Nephron (organoid): ENCODE data around the gene CDNF.

Experiments
- H3K27ac Mint-ChIP-seq, 3 experiments: 2 replicates each; pipeline ENCODE4 v1.8.0; 2020; ENCODE audit warnings: mixed read lengths in 3 of 3, mild to moderate bottlenecking in 2 of 3, moderate library complexity in 1 of 3
- H3K27me3 Mint-ChIP-seq: 2 replicates; pipeline ENCODE4 v1.8.0; 2021; ENCODE audit warnings: low read depth, mild to moderate bottlenecking, moderate library complexity, mixed read lengths
- H3K36me3 Mint-ChIP-seq: 2 replicates; pipeline ENCODE4 v1.8.0; 2020; ENCODE audit warnings: low read depth, mixed read lengths
- H3K4me1 Mint-ChIP-seq: 2 replicates; pipeline ENCODE4 v1.8.0; 2020; ENCODE audit warnings: mixed read lengths
- H3K4me3 Mint-ChIP-seq, 3 experiments: 2 replicates each; pipeline ENCODE4 v1.8.0; 2020; ENCODE audit warnings: mild to moderate bottlenecking in 3 of 3, mixed read lengths in 3 of 3, moderate library complexity in 2 of 3
- H3K9me3 Mint-ChIP-seq: 2 replicates; pipeline ENCODE4 v1.8.0; 2020; ENCODE audit warnings: mixed read lengths
- TF ChIP-seq, protein P1 (sequence below), 3 experiments: fragments of 200-600 bp; sonication (generic); IDR thresholded peaks; one replicate each; pipeline ENCODE4 v1.5.0; 2021; ENCODE audit warnings: antibody characterized with exemption in 3 of 3; ENCODE audit not compliant: unreplicated experiment in 3 of 3

The CDNF gene

DNA sequence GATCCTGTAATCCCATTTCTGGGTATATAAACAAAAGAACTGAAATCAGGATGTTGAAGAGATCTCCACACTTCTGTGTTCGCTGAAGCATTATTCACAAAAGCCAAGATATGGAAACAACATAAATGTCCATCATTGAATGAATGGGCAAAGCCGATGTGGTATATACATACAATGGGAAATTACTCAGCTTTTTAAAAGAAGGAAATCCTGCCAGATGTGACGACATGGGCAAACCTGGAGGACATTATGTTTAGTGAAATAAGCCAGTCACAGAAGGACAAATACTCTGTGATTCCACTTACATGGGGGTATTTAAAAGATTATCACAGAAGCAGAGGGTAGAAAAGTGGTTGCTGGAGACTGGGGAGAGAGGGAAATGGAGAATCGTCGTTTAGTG, 39.2 kb downstream of the CDNF start:
- H3K36me3 Mint-ChIP-seq = no peaks in the 10 kb centered on the region
- no peak overlapping the region for H3K4me3 Mint-ChIP-seq
- H3K9me3 Mint-ChIP-seq = no peaks in the 10 kb centered on the region
- TF ChIP-seq, protein P1, sequence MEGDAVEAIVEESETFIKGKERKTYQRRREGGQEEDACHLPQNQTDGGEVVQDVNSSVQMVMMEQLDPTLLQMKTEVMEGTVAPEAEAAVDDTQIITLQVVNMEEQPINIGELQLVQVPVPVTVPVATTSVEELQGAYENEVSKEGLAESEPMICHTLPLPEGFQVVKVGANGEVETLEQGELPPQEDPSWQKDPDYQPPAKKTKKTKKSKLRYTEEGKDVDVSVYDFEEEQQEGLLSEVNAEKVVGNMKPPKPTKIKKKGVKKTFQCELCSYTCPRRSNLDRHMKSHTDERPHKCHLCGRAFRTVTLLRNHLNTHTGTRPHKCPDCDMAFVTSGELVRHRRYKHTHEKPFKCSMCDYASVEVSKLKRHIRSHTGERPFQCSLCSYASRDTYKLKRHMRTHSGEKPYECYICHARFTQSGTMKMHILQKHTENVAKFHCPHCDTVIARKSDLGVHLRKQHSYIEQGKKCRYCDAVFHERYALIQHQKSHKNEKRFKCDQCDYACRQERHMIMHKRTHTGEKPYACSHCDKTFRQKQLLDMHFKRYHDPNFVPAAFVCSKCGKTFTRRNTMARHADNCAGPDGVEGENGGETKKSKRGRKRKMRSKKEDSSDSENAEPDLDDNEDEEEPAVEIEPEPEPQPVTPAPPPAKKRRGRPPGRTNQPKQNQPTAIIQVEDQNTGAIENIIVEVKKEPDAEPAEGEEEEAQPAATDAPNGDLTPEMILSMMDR (IDR thresholded peaks at IDR 0.05; ENCODE audit: unreplicated experiment in 3 of 3) = no peak
- peaks cover 26% of the 10 kb centered on the region for H3K27me3 Mint-ChIP-seq
- H3K4me1 Mint-ChIP-seq = no peaks in the 10 kb centered on the region
- H3K27ac Mint-ChIP-seq = peak overlapping the region in 2 of 3 experiments; percentile 9 to 13

DNA sequence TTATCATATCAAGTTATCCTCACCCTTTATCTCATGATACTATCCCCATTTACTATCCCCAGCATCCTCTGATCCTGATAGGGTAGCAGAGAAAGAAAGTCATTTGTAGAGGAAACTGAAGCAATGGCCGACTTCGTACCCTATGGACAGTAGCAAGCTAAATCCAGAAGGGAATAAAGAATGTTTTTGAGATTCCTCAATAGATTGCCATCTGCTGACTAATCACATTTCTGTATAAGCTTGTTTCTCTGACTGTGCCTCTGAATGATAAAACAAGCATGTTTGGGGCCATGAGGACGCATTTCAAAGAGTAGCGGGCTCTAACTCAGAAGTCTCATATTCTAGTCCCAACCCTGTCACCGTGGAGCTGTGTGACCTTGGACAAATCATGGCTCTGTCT, 49.9 kb downstream of the CDNF start:
- Mint-ChIP-seq H3K36me3 (no peaks in the 10 kb centered on the region), H3K9me3 (peaks cover 3% of the 10 kb centered on the region), H3K27ac (no peak overlapping the region), H3K4me3 (no peak overlapping the region), H3K4me1 (no peaks in the 10 kb centered on the region), H3K27me3 (peaks cover 6% of the 10 kb centered on the region)
- TF ChIP-seq, protein P1 (IDR thresholded peaks at IDR 0.05; ENCODE audit: unreplicated experiment in 3 of 3) = no peak

DNA sequence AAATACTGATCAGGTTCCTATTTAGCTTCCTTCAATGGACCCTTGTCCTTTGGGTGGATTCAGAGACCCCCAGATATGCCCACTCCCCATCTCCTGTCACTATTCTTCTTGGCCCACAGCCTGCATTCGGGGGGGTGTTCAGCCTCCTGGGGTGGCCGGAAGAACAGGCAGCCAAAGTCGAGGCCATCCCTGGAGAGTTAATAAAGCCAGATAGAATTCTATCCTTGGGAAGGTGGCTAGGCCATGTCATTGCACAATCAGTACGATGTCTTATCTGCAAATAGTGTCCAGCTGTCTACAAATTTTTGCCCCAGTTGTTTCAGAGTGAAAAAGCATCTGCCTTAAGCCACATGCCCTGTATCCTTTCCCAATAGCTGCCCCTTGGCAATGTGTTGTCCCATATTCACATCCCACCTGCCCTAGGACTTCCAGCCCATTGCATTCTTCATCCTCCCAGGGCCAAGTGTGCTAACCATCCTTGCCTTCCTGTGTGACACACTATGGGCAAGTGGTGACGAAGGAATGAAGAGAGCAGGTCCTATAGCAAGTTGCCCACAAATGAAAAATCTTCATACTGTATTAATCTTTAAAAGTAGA, 53.3 kb downstream of the CDNF start:
- no peaks in the 10 kb centered on the region for H3K4me1 Mint-ChIP-seq
- peaks cover 6% of the 10 kb centered on the region for H3K27me3 Mint-ChIP-seq
- TF ChIP-seq, protein P1 (IDR thresholded peaks at IDR 0.05; ENCODE audit: unreplicated experiment in 3 of 3) = no peak
- H3K36me3 Mint-ChIP-seq = no peaks in the 10 kb centered on the region
- no peak overlapping the region for H3K4me3 Mint-ChIP-seq
- peaks cover 3% of the 10 kb centered on the region for H3K9me3 Mint-ChIP-seq
- H3K27ac Mint-ChIP-seq = no peak overlapping the region

DNA sequence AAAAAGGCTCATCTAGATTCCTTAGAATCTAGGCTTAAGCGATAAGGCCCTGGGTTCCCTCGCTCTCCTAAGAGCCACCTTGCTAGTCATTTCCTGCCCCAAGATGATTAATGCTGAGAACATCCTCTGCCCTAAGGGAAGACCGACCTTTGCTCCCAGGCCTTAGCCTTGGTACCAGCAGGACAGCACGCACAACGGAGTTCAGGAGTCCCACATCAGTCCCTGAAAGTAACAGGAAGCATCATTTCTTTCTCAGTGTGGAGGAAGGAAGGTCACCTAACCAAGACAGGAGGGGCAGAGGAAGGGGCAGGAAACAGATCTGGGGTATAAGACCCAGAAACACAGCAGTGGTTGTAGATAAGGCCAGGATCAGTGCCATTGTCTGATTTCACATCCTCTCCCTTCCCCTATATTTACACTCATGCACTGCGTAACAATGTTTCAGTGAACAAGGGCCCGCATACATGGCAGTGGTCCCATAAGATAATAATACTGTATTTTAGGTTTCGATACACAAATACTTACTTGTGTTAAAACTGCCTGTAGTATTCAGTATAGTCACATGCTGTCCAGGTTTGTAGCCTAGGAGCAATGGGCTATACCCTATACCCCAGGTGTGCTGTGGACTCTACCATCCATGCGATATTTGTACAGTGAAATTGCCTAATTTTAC, 55.0 kb downstream of the CDNF start:
- Mint-ChIP-seq H3K36me3 (no peaks in the 10 kb centered on the region), H3K4me1 (no peaks in the 10 kb centered on the region), H3K4me3 (no peak overlapping the region), H3K9me3 (peaks cover 3% of the 10 kb centered on the region), H3K27ac (no peak overlapping the region), H3K27me3 (peaks cover 1% of the 10 kb centered on the region)
- TF ChIP-seq, protein P1 (IDR thresholded peaks at IDR 0.05; ENCODE audit: unreplicated experiment in 3 of 3) = no peak

DNA sequence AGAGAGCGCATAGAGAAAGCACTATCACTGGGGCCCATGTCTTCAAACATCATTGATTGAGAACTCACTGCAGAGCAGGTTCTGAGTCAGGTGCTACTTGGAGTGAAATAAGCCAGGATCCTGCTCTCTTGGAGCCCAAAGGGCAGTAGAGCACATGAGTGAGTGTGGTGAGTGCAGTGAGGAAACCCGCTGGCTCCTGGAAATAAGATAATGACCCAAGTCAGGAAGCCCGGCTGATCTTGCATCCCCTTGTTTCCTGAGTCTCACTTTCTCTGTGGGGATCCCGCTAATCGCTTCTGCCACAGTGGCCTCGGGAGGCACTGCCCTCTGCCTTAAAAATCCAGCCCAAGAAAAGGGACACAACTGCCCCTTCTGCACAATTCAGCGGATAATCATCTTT, 56.1 kb downstream of the CDNF start:
- Mint-ChIP-seq H3K27ac (no peak overlapping the region), H3K4me1 (no peaks in the 10 kb centered on the region), H3K9me3 (peaks cover 3% of the 10 kb centered on the region)

More for the DNA sequence above, 56.1 kb downstream of the CDNF start:
- H3K4me3 Mint-ChIP-seq = no peak overlapping the region
- TF ChIP-seq, protein P1 (IDR thresholded peaks at IDR 0.05; ENCODE audit: unreplicated experiment in 3 of 3) = no peak
- no peaks in the 10 kb centered on the region for H3K36me3 Mint-ChIP-seq
- H3K27me3 Mint-ChIP-seq = no peaks in the 10 kb centered on the region
